ENCODE results near the gene VAX1. TPM values are rescaled to one million over a fixed set of nuclear protein-coding genes. Genes with fewer than 3 reads are reported as not detected.

VAX1 gene
- total RNA-seq, 3 donors from 2014 or later (not counting 1 experiment from before 2014, with no cell fraction given) = not detected

- peak overlapping the region; percentile 90 for H3K4me3 Mint-ChIP-seq
Measured at GRCh38 chr10:117175215-117175900, 37.3 kb upstream of the VAX1 start.

GRCh38 chr10:117174439-117175214 is 36.6 kb upstream of the VAX1 start:
- Mint-ChIP-seq H3K27ac (peak overlapping the region in 1 of 2 donors; percentile 56), H3K9me3 (no peaks in the 10 kb centered on the region), H3K27me3 (ENCODE audit: low read depth in 2 of 2) (peaks cover 27 to 32% of the 10 kb centered on the region in 2 donors), H3K4me1 (peaks cover 19% of the 10 kb centered on the region in 2 donors), H3K36me3 (no peaks in the 10 kb centered on the region), H3K4me3 (peak overlapping the region; percentile 90)
- DNase-seq (peak; percentile 44 to 90), ATAC-seq (peak; percentile 77 to 85 (median 82))
- Histone ChIP-seq H3K27ac (ENCODE audit: low read length) (no peak overlapping the region), H3K27me3 (ENCODE audit: control insufficient read depth, insufficient read depth, low read length) (peaks cover 22% of the 10 kb centered on the region), H3K9me3 (ENCODE audit: control insufficient read depth, insufficient read depth, low read length) (no peaks in the 10 kb centered on the region), H3K36me3 (ENCODE audit: control insufficient read depth, insufficient read depth, low read length) (no peaks in the 10 kb centered on the region), H3K4me3 (ENCODE audit: low read length) (peak overlapping the region; percentile 35), H3K4me1 (ENCODE audit: control insufficient read depth, insufficient read depth, low read length) (peaks cover 18% of the 10 kb centered on the region)
- WGBS (ENCODE audit: insufficient coverage) = 7% methylated on average over 16 of the region's 16 CpGs
- intact Hi-C loops (cut with micrococcal nuclease) = loop anchor here (1.0 kb wide), 1 partner anchor 377 kb away; no protein-coding TSS in a partner anchor
- TF ChIP-seq, protein P1, sequence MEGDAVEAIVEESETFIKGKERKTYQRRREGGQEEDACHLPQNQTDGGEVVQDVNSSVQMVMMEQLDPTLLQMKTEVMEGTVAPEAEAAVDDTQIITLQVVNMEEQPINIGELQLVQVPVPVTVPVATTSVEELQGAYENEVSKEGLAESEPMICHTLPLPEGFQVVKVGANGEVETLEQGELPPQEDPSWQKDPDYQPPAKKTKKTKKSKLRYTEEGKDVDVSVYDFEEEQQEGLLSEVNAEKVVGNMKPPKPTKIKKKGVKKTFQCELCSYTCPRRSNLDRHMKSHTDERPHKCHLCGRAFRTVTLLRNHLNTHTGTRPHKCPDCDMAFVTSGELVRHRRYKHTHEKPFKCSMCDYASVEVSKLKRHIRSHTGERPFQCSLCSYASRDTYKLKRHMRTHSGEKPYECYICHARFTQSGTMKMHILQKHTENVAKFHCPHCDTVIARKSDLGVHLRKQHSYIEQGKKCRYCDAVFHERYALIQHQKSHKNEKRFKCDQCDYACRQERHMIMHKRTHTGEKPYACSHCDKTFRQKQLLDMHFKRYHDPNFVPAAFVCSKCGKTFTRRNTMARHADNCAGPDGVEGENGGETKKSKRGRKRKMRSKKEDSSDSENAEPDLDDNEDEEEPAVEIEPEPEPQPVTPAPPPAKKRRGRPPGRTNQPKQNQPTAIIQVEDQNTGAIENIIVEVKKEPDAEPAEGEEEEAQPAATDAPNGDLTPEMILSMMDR (IDR thresholded peaks at IDR 0.05) = peak; percentile 69

More at GRCh38 chr10:117175215-117175900, 37.3 kb upstream of the VAX1 start:
- ATAC-seq = peak in 2 of 3 donors; percentile 50 to 51
- peaks cover 19% of the 10 kb centered on the region in 2 donors for H3K4me1 Mint-ChIP-seq
- H3K36me3 Mint-ChIP-seq = no peaks in the 10 kb centered on the region
- under 1% methylated on average over 46 of the region's 46 CpGs for WGBS (ENCODE audit: insufficient coverage)
- peaks cover 18% of the 10 kb centered on the region for H3K4me1 ChIP-seq (ENCODE audit: control insufficient read depth, insufficient read depth, low read length)
- TF ChIP-seq, protein P1 (IDR thresholded peaks at IDR 0.05) = peak; percentile 14
- H3K27me3 Mint-ChIP-seq (ENCODE audit: low read depth in 2 of 2) = peaks cover 26 to 31% of the 10 kb centered on the region in 2 donors
- intact Hi-C loops (cut with micrococcal nuclease) = loop anchor here (1.0 kb wide), 1 partner anchor 378 kb away; no protein-coding TSS in a partner anchor
- no peaks in the 10 kb centered on the region for H3K9me3 Mint-ChIP-seq
- peaks cover 15% of the 10 kb centered on the region for H3K27me3 ChIP-seq (ENCODE audit: control insufficient read depth, insufficient read depth, low read length)
- H3K36me3 ChIP-seq (ENCODE audit: control insufficient read depth, insufficient read depth, low read length) = no peaks in the 10 kb centered on the region
- H3K27ac Mint-ChIP-seq = peak overlapping the region in 1 of 2 donors; percentile 56
- peak overlapping the region; percentile 35 for H3K4me3 ChIP-seq (ENCODE audit: low read length)
- H3K27ac ChIP-seq (ENCODE audit: low read length) = no peak overlapping the region
- no peaks in the 10 kb centered on the region for H3K9me3 ChIP-seq (ENCODE audit: control insufficient read depth, insufficient read depth, low read length)
- peak in 1 of 2 donors; percentile 45 for DNase-seq

DNA sequence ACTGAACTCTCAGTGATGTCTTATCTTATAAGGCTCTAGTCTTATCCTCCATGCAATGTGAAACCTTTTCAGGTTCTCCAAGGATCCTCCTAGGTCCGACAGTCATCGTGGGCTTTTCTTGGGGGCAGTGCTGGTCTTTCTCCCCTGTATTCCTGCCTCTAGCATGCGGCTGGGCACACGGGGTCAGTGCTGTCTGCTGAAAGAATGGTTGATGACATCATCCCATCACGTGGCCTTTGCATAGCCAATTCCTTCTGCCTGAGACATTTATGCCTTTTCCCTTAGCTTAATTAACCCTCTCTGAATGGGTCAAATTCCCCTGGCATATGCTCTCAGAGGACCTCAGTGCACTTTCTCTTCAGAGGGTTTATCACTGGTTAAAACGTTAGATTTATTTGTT is 32.2 kb upstream of the VAX1 start:
- H3K36me3 Mint-ChIP-seq = no peaks in the 10 kb centered on the region
- H3K9me3 Mint-ChIP-seq = no peaks in the 10 kb centered on the region
- peaks cover 10% of the 10 kb centered on the region in 2 donors for H3K4me1 Mint-ChIP-seq
- Histone ChIP-seq H3K27me3 (ENCODE audit: control insufficient read depth, insufficient read depth, low read length) (peaks cover 60% of the 10 kb centered on the region), H3K27ac (ENCODE audit: low read length) (no peak overlapping the region), H3K4me3 (ENCODE audit: low read length) (no peak overlapping the region), H3K4me1 (ENCODE audit: control insufficient read depth, insufficient read depth, low read length) (peaks cover 26% of the 10 kb centered on the region), H3K36me3 (ENCODE audit: control insufficient read depth, insufficient read depth, low read length) (no peaks in the 10 kb centered on the region), H3K9me3 (ENCODE audit: control insufficient read depth, insufficient read depth, low read length) (no peaks in the 10 kb centered on the region)
- 30% methylated on average over 6 of the region's 6 CpGs for whole genome bisulfite sequencing (ENCODE audit: insufficient coverage)
- TF ChIP-seq, protein P1 (IDR thresholded peaks at IDR 0.05) = no peak
- H3K27me3 Mint-ChIP-seq (ENCODE audit: low read depth in 2 of 2) = peaks cover 55 to 67% of the 10 kb centered on the region in 2 donors
- no peak for ATAC-seq
- no peak overlapping the region for H3K27ac Mint-ChIP-seq
- intact Hi-C loops (cut with micrococcal nuclease) = no loop called here
- H3K4me3 Mint-ChIP-seq = no peak overlapping the region
- no peak for DNase-seq

All from natural killer cell (primary cell).